Measurements from ENCODE around the gene KCTD15. TPM values are rescaled to one million over a fixed set of nuclear protein-coding genes. Genes with fewer than 3 reads are reported as not detected.

The KCTD15 gene
- total RNA-seq, 2 experiments from 2014 or later, result 21.3 to 29.2 TPM

- H3K36me3 ChIP-seq (ENCODE audit: insufficient read depth, low read length), result no peaks in the 10 kb centered on the region
- H3K4me2 ChIP-seq (ENCODE audit: low read length), result no peak overlapping the region
- H4K20me1 ChIP-seq (ENCODE audit: insufficient read depth, low read length), result no peaks in the 10 kb centered on the region
- POLR2A ChIA-PET, result no interaction called here
- DNase-seq (ENCODE audit: low spot score), result no peak
- H3K4me3 ChIP-seq (ENCODE audit: low read depth, low read length, poor library complexity, severe bottlenecking), result no peak overlapping the region
- BruUV-seq (replicated peaks), result no TSS peak
- H3K27ac ChIP-seq (ENCODE audit: low read depth, low read length, poor library complexity, severe bottlenecking), result no peak overlapping the region
- CTCF ChIA-PET (ENCODE audit: unreplicated experiment), result no interaction called here
- no peaks in the 10 kb centered on the region for H3K4me1 ChIP-seq (ENCODE audit: insufficient read depth, low read length, poor library complexity, severe bottlenecking)
- TF ChIP-seq EZH2phosphoT487 (IDR thresholded peaks at IDR 0.05; ENCODE audit: borderline replicate concordance, low read depth, low read length) (no peak), CTCF (conservative IDR thresholded peaks at IDR 0.05; ENCODE audit: low read length) (no peak)
- no peaks in the 10 kb centered on the region for H3K79me2 ChIP-seq (ENCODE audit: insufficient read depth, low read depth, low read length)
- no peaks in the 10 kb centered on the region for H3K9me2 ChIP-seq (ENCODE audit: insufficient read depth, low read length)
- no peaks in the 10 kb centered on the region for H3K9me3 ChIP-seq (ENCODE audit: low read length)
- H2AFZ ChIP-seq (ENCODE audit: low read length), result no peak overlapping the region
- intact Hi-C loops (cut with micrococcal nuclease; ENCODE audit: unreplicated experiment), result no loop called here
Observed at GRCh38 chr19:33860312-33861090, 63.8 kb downstream of the KCTD15 start.

GRCh38 chr19:33861950-33862349, 65.3 kb downstream of the KCTD15 start:
- no peak for DNase-seq (ENCODE audit: low spot score)
- Histone ChIP-seq H3K9me2 (ENCODE audit: insufficient read depth, low read length) (no peaks in the 10 kb centered on the region), H3K27ac (ENCODE audit: low read depth, low read length, poor library complexity, severe bottlenecking) (no peak overlapping the region), H2AFZ (ENCODE audit: low read length) (no peak overlapping the region), H3K36me3 (ENCODE audit: insufficient read depth, low read length) (no peaks in the 10 kb centered on the region), H4K20me1 (ENCODE audit: insufficient read depth, low read length) (no peaks in the 10 kb centered on the region), H3K79me2 (ENCODE audit: insufficient read depth, low read depth, low read length) (no peaks in the 10 kb centered on the region), H3K9me3 (ENCODE audit: low read length) (no peaks in the 10 kb centered on the region), H3K4me2 (ENCODE audit: low read length) (no peak overlapping the region), H3K4me3 (ENCODE audit: low read depth, low read length, poor library complexity, severe bottlenecking) (no peak overlapping the region), H3K4me1 (ENCODE audit: insufficient read depth, low read length, poor library complexity, severe bottlenecking) (no peaks in the 10 kb centered on the region)
- POLR2A ChIA-PET, result no interaction called here
- TF ChIP-seq EZH2phosphoT487 (IDR thresholded peaks at IDR 0.05; ENCODE audit: borderline replicate concordance, low read depth, low read length) (no peak), CTCF (conservative IDR thresholded peaks at IDR 0.05; ENCODE audit: low read length) (no peak)
- CTCF ChIA-PET (ENCODE audit: unreplicated experiment), result no interaction called here
- intact Hi-C loops (cut with micrococcal nuclease; ENCODE audit: unreplicated experiment), result no loop called here
- no TSS peak for BruUV-seq (replicated peaks)

GRCh38 chr19:33862981-33863380, 66.3 kb downstream of the KCTD15 start:
- H3K4me1 ChIP-seq (ENCODE audit: insufficient read depth, low read length, poor library complexity, severe bottlenecking), result no peaks in the 10 kb centered on the region
- TF ChIP-seq CTCF (conservative IDR thresholded peaks at IDR 0.05; ENCODE audit: low read length) (no peak), EZH2phosphoT487 (IDR thresholded peaks at IDR 0.05; ENCODE audit: borderline replicate concordance, low read depth, low read length) (no peak)
- no peaks in the 10 kb centered on the region for H3K9me2 ChIP-seq (ENCODE audit: insufficient read depth, low read length)
- BruUV-seq (replicated peaks), result no TSS peak
- no peak overlapping the region for H3K27ac ChIP-seq (ENCODE audit: low read depth, low read length, poor library complexity, severe bottlenecking)
- no peak for DNase-seq (ENCODE audit: low spot score)
- H3K9me3 ChIP-seq (ENCODE audit: low read length), result no peaks in the 10 kb centered on the region
- H3K79me2 ChIP-seq (ENCODE audit: insufficient read depth, low read depth, low read length), result no peaks in the 10 kb centered on the region
- no peaks in the 10 kb centered on the region for H4K20me1 ChIP-seq (ENCODE audit: insufficient read depth, low read length)
- no peaks in the 10 kb centered on the region for H3K36me3 ChIP-seq (ENCODE audit: insufficient read depth, low read length)
- intact Hi-C loops (cut with micrococcal nuclease; ENCODE audit: unreplicated experiment), result no loop called here
- CTCF ChIA-PET (ENCODE audit: unreplicated experiment), result no interaction called here
- no peak overlapping the region for H3K4me3 ChIP-seq (ENCODE audit: low read depth, low read length, poor library complexity, severe bottlenecking)
- POLR2A ChIA-PET, result interaction anchor here (1.0 kb wide), 1 partner anchor 9 kb away, joined by 3 read pairs; no protein-coding TSS in a partner anchor
- H2AFZ ChIP-seq (ENCODE audit: low read length), result no peak overlapping the region
- H3K4me2 ChIP-seq (ENCODE audit: low read length), result no peak overlapping the region
